Left cardiac atrium (tissue), 4 donors: Measurements from ENCODE around the gene TMTC2. TPM values are rescaled to one million over a fixed set of nuclear protein-coding genes. Genes with fewer than 3 reads are reported as not detected.
"Not testable (repeated sequence)": the region's sequence is repeated elsewhere in the genome, so short reads cannot be mapped to it uniquely, and the experiment has no call there.

Experiments
- ATAC-seq, 2 donors: fragments of 200-7000 bp; cut with Tn5 transposase; one replicate each; pipeline ENCODE4 v1.9.1; 2020; ENCODE audit warnings: mild to moderate bottlenecking in 2 of 2, moderate library complexity in 2 of 2
- DNase-seq: peaks from one replicate; pipeline ENCODE4 v3.0.0-alpha.2; 2020
- intact Hi-C, 2 donors: fragments of 100-400 bp; cut with DNase I; formaldehyde crosslinking; loops; one replicate each; pipeline versions ENCODE4 v1.14.1 to v1.15.1; 2022 to 2023
- total RNA-seq, 2 donors: library from RNA; stranded (reverse); fragmentation: NEBNext Ultra II Directional; extraction: Animal tissue kit (Norgen Biotek cat#: 25700); gene quantifications; one replicate each; pipeline ENCODE4 v1.2.1, GENCODE V29; 2021
- donor health status: DM: no; HTN: yes; CAD: no.
- donor health status: DM: no; HTN: yes; CAD: no; lungs with severe emphysema.
- donor health status: DM: yes; HTN: yes; CAD: no.
- donor health status: Dilated cardiomyopathy.

TMTC2 gene
- total RNA-seq, 2 donors from 2014 or later, result 3.3 to 5.2 TPM

DNA sequence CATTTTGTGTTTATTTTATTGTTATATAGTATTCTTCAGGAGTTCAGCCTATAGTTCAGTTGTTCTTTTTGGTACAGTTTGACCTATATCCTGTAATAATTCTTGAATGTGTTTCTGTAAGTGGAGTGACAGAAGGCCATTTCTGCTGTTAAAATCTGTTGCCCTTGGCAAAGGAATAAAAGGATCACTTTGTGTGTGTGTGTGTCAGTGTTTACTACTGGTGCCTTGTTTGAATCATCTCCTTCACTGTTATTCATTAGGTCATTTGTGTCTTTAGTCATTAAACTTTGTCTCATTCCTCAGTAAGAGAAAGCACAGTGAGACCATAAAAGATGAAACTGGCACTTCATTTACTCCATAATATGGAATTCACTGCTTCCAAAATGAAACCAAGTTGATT, 130.7 kb downstream of the TMTC2 start:
- ATAC-seq (no peak), DNase-seq (no peak)
- intact Hi-C loops, result no loop called here

DNA sequence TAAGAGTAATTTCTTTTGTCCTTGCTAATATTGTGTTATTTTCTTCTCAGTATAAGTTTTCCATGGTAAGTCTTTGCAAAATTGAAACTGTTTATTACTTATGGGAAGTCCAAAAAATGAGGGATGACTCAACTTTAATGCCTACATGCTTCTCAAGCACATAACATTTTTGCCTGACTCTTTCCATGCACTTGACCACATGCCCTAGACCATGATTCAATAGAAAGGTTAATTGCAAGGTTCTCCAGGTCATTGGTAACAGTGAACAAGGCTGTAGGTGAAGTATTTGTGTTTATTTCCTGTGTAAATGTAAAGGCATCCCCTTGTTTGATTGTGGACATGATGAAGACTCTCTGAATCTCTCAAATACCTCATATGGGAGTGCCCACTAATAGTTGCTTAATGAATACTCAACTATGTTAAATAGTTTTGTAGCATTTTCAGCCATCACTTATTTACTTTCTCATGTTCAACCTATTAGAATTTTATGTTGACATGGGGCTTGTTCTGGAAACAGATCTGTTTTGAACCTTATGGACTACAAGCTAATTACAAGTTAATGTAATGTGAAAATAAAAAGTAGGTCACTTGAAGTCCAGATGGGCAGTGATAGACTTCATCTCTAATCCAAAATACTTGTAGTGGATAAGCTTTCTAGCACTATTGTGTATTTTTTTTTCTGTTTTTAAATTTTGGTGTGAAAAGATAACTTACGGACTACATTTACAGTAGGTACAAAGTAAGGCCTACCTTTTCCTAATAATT, 131.7 kb downstream of the TMTC2 start:
- ATAC-seq (no peak), DNase-seq (no peak)
- intact Hi-C loops, result no loop called here

DNA sequence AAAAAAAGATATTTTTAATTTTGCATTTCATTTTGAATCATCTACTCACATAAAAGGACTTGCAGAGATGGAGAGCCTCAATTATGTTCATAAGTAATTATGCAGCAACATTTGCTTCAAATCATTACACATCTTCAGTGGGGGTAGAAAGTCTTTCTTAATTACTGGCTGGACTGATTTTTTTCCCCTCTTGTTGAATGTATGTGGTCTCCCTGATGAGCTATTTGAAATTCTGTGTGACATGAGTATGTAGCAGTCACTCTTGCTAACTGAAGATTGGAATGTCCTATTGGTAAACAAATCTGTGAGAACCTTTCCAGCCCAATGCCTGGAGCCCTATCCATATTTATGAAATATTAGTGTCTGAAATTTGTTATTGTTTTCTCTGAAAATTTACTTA, 139.8 kb downstream of the TMTC2 start:
- DNase-seq, result no peak
- no peak for ATAC-seq
- intact Hi-C loops, result no loop called here

- intact Hi-C loops, result no loop called here
- DNase-seq (no peak), ATAC-seq (no peak)
These were observed 145.4 kb downstream of the TMTC2 start for GRCh38 chr12:82832096-82832495.

DNA sequence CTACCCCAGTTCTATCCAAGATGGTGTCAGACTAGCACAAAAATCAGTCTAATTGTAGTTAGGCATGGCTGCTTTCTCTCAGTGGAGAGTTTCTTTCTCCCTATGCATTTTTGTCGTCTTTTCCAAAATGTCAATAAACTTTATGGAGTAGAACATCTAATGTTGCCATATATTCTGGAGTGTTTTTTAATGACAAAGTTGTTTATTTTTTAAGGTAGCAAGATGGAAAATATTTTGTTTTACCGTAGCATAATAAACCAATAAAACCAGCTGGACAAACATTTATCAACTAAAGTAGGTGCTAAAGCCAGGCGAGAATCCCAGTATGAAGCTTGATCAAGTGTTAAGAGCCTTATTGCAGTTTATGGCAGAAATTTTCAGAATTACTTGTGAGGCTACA, 146.3 kb downstream of the TMTC2 start:
- DNase-seq (no peak), ATAC-seq (no peak)
- intact Hi-C loops, result no loop called here

GRCh38 chr12:82833481-82833880, 146.8 kb downstream of the TMTC2 start:
- DNase-seq, result no peak
- ATAC-seq, result no peak
- intact Hi-C loops, result no loop called here

DNA sequence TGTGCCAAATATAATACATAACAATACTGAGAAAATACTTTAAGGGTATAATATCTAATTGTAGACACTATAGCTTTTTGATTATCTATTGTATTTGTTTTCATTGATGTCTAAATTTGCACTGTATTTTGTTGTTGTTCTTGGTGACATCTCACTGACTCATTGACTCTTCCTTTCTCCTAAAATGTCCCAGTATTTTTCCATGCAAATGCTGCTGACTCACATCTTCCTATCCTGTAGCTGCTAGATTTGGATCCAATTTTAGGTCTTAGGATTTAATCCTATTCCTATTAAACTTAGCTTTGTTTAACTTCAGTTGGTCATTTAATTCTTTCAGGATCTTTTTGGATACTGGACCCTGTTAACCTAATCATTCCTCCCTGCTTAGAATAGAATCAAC, 148.5 kb downstream of the TMTC2 start:
- intact Hi-C loops, result no loop called here
- ATAC-seq, result peak in 1 of 2 donors; percentile 68
- no peak for DNase-seq

DNA sequence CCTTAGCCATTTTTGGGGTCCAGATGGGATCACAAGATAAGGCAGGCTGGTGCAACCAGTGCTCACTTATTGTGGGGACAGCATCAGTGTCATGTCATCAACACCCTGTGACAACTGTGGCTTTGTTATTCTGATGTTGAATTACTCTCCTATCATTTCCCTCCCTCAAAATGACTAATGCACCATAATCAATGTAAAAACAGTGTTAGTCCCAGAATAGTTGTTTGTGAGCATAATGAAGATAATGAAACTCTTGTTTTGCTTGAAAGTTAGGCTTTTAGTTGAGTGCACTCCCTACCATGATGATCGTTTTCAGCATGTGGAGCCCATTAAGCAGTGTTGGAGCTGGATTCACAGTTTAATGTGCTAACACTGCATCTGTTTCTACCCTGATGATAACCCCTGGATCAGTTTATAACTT, 151.4 kb downstream of the TMTC2 start:
- peak in 1 of 2 donors; percentile 59 for ATAC-seq
- intact Hi-C loops, result no loop called here
- no peak for DNase-seq

- intact Hi-C loops, result no loop called here
These were observed 152.1 kb downstream of the TMTC2 start for GRCh38 chr12:82838827-82839226.

DNA sequence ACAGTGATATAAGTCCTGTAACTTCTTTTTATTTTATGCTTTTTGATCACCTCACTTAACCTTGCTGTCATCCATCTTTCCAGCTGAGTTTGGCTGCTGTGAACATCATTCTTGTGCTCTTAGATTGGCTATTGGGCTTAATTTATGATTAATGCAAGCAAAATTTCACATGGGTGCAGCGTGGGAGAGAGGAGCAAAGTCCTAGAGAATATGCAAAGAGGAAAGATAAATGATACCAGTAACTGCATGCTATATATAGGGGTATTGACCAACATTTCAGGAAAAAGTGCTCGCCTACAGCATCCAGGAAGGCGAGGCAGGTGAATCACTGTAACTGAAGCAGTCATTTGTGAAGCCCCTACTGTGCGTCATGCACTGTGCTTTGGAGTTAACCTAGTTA, 153.1 kb downstream of the TMTC2 start:
- ATAC-seq (no peak), DNase-seq (no peak)
- intact Hi-C loops, result no loop called here

More at GRCh38 chr12:82838827-82839226, 152.1 kb downstream of the TMTC2 start:
- ATAC-seq, result no peak
- no peak for DNase-seq

- DNase-seq (no peak), ATAC-seq (no peak)
- intact Hi-C loops, result no loop called here
These were observed 154.8 kb downstream of the TMTC2 start for GRCh38 chr12:82841487-82841904.

DNA sequence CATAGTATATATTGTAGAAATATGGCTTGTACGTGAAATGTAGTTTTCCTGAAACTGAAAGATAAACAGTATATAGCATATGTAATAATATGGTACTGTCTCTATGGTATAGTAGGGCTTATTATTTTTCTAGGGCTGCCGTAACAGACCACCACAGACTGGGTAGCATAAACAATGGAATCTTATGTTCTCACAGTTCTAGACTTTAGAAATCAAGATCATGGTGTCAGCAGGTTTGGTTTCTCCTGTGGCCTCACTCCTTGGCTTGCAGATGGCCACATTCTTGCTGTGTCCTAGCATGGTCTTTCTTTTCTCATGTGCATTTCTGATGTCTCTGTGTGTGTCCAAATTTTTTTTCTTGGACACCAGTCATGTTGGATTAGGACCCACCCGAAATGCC, 155.8 kb downstream of the TMTC2 start:
- ATAC-seq (no peak), DNase-seq (no peak)
- intact Hi-C loops, result no loop called here

- ATAC-seq, DNase-seq, intact Hi-C loops: not testable (repeated sequence)
These were observed 158.4 kb downstream of the TMTC2 start for GRCh38 chr12:82845076-82845475.

DNA sequence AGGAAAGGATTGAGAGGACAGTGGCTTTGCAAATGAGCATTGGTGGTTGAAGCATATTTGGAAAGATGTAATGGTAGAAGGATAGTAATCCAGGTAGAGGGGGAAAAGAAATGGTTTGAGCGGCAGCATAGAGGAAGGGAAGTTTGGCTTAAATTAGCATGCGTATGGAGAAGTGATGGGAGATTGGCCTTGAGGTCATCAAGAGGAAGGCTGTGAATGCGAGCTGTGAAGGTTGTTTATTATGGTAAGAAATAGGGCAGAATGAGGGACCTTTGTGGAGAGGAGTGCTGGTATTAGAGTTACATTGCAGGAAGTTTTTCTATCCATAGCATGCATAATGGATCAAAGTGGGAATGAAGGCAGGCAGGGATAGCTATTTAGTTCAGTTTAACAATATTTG, 162.1 kb downstream of the TMTC2 start:
- intact Hi-C loops, result no loop called here
- no peak for DNase-seq
- ATAC-seq, result no peak

- ATAC-seq, result no peak
These were observed 165.8 kb downstream of the TMTC2 start for GRCh38 chr12:82852529-82852928.

DNA sequence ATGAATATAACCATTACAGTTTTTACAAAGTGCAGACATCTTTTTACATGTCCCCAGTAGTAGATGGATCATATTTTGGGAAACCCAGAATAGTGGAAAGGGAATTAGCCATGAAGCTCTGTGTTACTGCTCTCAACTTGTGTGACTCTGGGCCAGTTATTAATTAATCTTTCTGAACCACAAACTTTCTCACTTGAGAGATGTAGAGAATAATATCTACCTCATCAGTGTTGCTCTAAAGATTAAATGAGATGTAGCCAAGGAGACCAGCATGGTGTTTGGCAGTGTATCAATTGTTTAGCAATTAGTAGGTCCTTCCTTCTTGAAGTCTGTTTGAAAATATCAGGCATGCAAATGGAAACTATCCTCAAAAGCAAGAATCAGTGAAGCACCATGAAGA, 169.2 kb downstream of the TMTC2 start:
- no peak for ATAC-seq
- intact Hi-C loops, result no loop called here
- no peak for DNase-seq

More at GRCh38 chr12:82852529-82852928, 165.8 kb downstream of the TMTC2 start:
- intact Hi-C loops, result no loop called here
- DNase-seq, result no peak

- intact Hi-C loops, result no loop called here
- DNase-seq (no peak), ATAC-seq (no peak)
These were observed 170.6 kb downstream of the TMTC2 start for GRCh38 chr12:82857276-82857675.

GRCh38 chr12:82857911-82858533, 171.3 kb downstream of the TMTC2 start:
- no peak for DNase-seq
- peak in 1 of 2 donors; percentile 15 for ATAC-seq
- intact Hi-C loops, result no loop called here

DNA sequence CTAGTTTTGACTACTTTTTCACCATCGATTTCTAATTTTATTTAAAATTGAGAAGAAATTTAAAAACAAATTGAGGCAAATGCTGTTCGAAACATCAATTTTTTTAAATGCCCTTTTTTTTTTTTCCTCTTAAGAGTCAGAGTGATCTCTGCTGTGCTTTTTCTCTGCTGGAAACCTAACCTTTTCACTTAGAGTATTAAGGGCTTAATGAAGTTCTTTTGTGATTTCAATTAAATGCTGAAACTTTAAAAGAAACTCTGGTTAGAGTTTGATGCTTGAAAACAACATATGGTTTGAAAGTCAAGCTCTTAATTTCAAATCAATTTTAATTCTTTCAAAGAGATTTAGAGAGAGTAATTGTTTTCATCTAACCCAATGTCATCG, 171.8 kb downstream of the TMTC2 start:
- ATAC-seq, result no peak
- intact Hi-C loops, result no loop called here
- no peak for DNase-seq

DNA sequence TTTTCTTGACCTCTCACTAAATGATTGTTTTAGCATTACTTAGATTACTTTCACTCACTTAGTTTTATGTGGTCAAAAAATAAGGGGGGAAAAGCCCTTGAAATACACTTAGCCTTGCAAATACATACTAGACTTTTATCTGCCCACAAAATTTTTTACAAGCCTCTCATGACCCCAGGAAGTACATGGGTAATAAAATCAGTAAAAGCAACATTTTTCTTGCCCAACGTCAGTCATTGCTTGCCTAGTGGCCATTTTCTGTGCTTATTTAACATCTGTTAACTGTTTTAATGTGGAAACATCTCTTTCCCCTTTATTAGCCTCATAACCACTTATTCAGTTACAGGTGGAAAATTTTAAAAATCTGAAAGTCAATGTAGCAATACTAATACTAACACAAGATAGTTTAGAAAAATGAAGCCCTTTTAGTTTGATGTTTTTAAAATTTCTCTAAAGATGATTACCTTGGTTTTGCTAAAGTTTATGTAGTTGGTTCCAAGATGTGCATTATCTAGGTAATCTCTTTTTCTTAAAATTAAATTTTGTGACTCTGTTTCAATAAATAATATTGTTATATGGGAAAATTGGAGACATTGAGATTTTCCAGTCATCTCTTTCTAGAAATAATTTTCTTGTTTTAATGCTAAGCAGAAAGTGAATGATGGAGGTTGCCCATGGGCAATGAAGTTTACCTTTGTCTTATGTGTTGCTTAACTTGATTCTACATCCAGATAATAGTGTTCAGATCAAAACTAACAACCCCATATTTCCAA, 175.5 kb downstream of the TMTC2 start:
- intact Hi-C loops, result no loop called here
- no peak for DNase-seq
- ATAC-seq, result no peak
